Brain pericyte (primary cell): ENCODE measurements around the gene AZI2.

Experiments
- DNase-seq: peaks from one replicate; pipeline ENCODE4 v3.0.0-alpha.2; 2012; ENCODE audit warnings: low read depth, low spot score

Gene AZI2

GRCh38 chr3:28348629-28349468 lies at the start of gene AZI2, which contains the start of gene ZCWPW2:
TSS of gene AZI2 (minus strand) at chr3:28348824. CDS start at chr3:28340617, 8,207 bp downstream.
TSS of gene ZCWPW2 (plus strand) at chr3:28348721. CDS start at chr3:28413069, 64,348 bp downstream.
- DNase-seq, result peak; percentile 90

- no peak for DNase-seq
Measured at GRCh38 chr3:28388978-28389377, 40.4 kb upstream of the AZI2 start.

GRCh38 chr3:28386049-28386448 lies 37.4 kb upstream of the AZI2 start:
- no peak for DNase-seq

- DNase-seq, result no peak
Measured at GRCh38 chr3:28376424-28376823, 27.8 kb upstream of the AZI2 start.

GRCh38 chr3:28349469-28350000 lies 911 bp upstream of the AZI2 start:
- no peak for DNase-seq

GRCh38 chr3:28348265-28348628 lies 377 bp downstream of the AZI2 start:
- no peak for DNase-seq

- DNase-seq, result no peak
Measured at GRCh38 chr3:28347374-28348264, 1.0 kb downstream of the AZI2 start.

GRCh38 chr3:28345690-28346089 lies 2.9 kb downstream of the AZI2 start:
- no peak for DNase-seq

- DNase-seq, result no peak
Measured at GRCh38 chr3:28343144-28343543, 5.5 kb downstream of the AZI2 start.

- no peak for DNase-seq
Measured at GRCh38 chr3:28337230-28337629, 11.4 kb downstream of the AZI2 start.

- DNase-seq, result no peak
Measured at GRCh38 chr3:28335246-28335645, 13.4 kb downstream of the AZI2 start.

GRCh38 chr3:28334552-28334951 lies 14.1 kb downstream of the AZI2 start:
- no peak for DNase-seq

- DNase-seq, result no peak
Measured at GRCh38 chr3:28328188-28329151, 20.2 kb downstream of the AZI2 start.

- DNase-seq, result no peak
Measured at GRCh38 chr3:28326458-28326926, 22.1 kb downstream of the AZI2 start.

GRCh38 chr3:28322464-28322863 lies 26.2 kb downstream of the AZI2 start:
- no peak for DNase-seq

GRCh38 chr3:28320981-28321380 lies 27.6 kb downstream of the AZI2 start:
- no peak for DNase-seq

- no peak for DNase-seq
Measured at GRCh38 chr3:28317438-28318022, 31.1 kb downstream of the AZI2 start.

- no peak for DNase-seq
Measured at GRCh38 chr3:28316226-28316625, 32.4 kb downstream of the AZI2 start.

- DNase-seq, result no peak
Measured at GRCh38 chr3:28315711-28316110, 32.9 kb downstream of the AZI2 start.

- DNase-seq, result no peak
Measured at GRCh38 chr3:28308196-28308595, 40.4 kb downstream of the AZI2 start.

GRCh38 chr3:28301688-28302087 lies 46.9 kb downstream of the AZI2 start:
- no peak for DNase-seq
